Smooth muscle cell (in vitro differentiated cells): ENCODE results near the gene ABCB9. TPM values are rescaled to one million over a fixed set of nuclear protein-coding genes. Genes with fewer than 3 reads are reported as not detected.

ENCODE experiments used
- DNase-seq: peaks from one replicate; lab custom pipeline; 2025; ENCODE audit not compliant: unreplicated experiment; lab: John Stamatoyannopoulos, UW
- H2AFZ ChIP-seq: fragments of 200-600 bp; sonication (generic); 2 replicates; pipeline ENCODE4 v1.6.0; 2016; ENCODE audit warnings: antibody characterized with exemption, low read depth, mild to moderate bottlenecking
- H3F3A ChIP-seq: fragments of 200-600 bp; sonication (generic); 2 replicates; pipeline ENCODE4 v1.6.0; 2017; ENCODE audit warnings: antibody characterized with exemption, low read depth
- H3K27ac ChIP-seq: fragments of 200-600 bp; sonication (generic); 2 replicates; pipeline ENCODE4 v1.5.1; 2016; ENCODE audit warnings: low read depth, mild to moderate bottlenecking
- H3K27me3 ChIP-seq: fragments of 200-600 bp; sonication (generic); 2 replicates; pipeline ENCODE4 v1.6.1; 2016; ENCODE audit warnings: low read depth, mild to moderate bottlenecking
- H3K36me3 ChIP-seq: fragments of 200-600 bp; sonication (generic); 2 replicates; pipeline ENCODE4 v1.5.1; 2016; ENCODE audit warnings: low read depth
- H3K4me1 ChIP-seq: fragments of 200-600 bp; sonication (generic); 2 replicates; pipeline ENCODE4 v1.5.1; 2016; ENCODE audit warnings: low read depth
- H3K4me2 ChIP-seq: fragments of 200-600 bp; sonication (generic); 2 replicates; pipeline ENCODE4 v1.6.0; 2016; ENCODE audit warnings: mild to moderate bottlenecking
- H3K4me3 ChIP-seq: fragments of 200-600 bp; sonication (generic); 2 replicates; pipeline ENCODE4 v1.5.1; 2016; ENCODE audit warnings: mild to moderate bottlenecking
- H3K79me2 ChIP-seq: fragments of 200-600 bp; sonication (generic); 2 replicates; pipeline ENCODE4 v1.6.0; 2016; ENCODE audit warnings: low read depth, mild to moderate bottlenecking
- H3K9ac ChIP-seq: fragments of 200-600 bp; sonication (generic); 2 replicates; pipeline ENCODE4 v1.6.0; 2016; ENCODE audit warnings: low read depth
- H3K9me3 ChIP-seq: fragments of 200-600 bp; sonication (generic); replicated peaks from 2 replicates; pipeline ENCODE4 v1.5.1; 2016; ENCODE audit warnings: low read depth
- H4K20me1 ChIP-seq: fragments of 200-600 bp; sonication (generic); 2 replicates; pipeline ENCODE4 v1.6.0; 2016; ENCODE audit warnings: low read depth
- CTCF ChIP-seq: fragments of 200-600 bp; sonication (generic); IDR thresholded peaks from 2 replicates; pipeline ENCODE4 v1.5.1; 2017; ENCODE audit warnings: borderline replicate concordance, mild to moderate bottlenecking, antibody characterized with exemption; ENCODE audit not compliant: insufficient read depth, poor library complexity, severe bottlenecking
- whole genome bisulfite sequencing: methylation state at CpG from one replicate; pipeline ENCODE4 v1.1.7; 2016; ENCODE audit warnings: low lambda C conversion rate; 5-methylcytosine and 5-hydroxymethylcytosine counted together
- polyA plus RNA-seq: library from polyadenylated mRNA; unstranded; fragments of >200 nt; fragmentation: Nextera tagmentation; extraction: Ambion mirVana; gene quantifications from 2 replicates; pipeline ENCODE4 v1.2.1, GENCODE V29; 2016
- total RNA-seq: library from RNA; depleted of rRNA; stranded (reverse); fragments of >200 nt; gene quantifications from 2 replicates; pipeline ENCODE4 v1.2.3, GENCODE V29; 2014

The ABCB9 gene
- total and polyA plus RNA-seq, 2 experiments from 2014 or later, result 8.0 to 8.2 TPM

GRCh38 chr12:123010681-123011080, 44.4 kb upstream of the ABCB9 start:
- no peak overlapping the region for H3K4me2 ChIP-seq
- H2AFZ ChIP-seq, result no peak overlapping the region
- no peaks in the 10 kb centered on the region for H3K27me3 ChIP-seq
- no peaks in the 10 kb centered on the region for H4K20me1 ChIP-seq
- no peaks in the 10 kb centered on the region for H3K79me2 ChIP-seq
- no peak for TF ChIP-seq CTCF
- no peak overlapping the region for H3K27ac ChIP-seq
- 95% methylated on average over 4 of the region's 4 CpGs for WGBS
- H3K36me3 ChIP-seq, result no peaks in the 10 kb centered on the region
- DNase-seq, result no peak
- H3K4me3 ChIP-seq, result no peak overlapping the region
- no peak overlapping the region for H3K9ac ChIP-seq
- no peaks in the 10 kb centered on the region for H3K4me1 ChIP-seq
- H3K9me3 ChIP-seq, result no peaks in the 10 kb centered on the region
- no peaks in the 10 kb centered on the region for H3F3A ChIP-seq

- H3K4me3 ChIP-seq, result no peak overlapping the region
- no peak overlapping the region for H2AFZ ChIP-seq
- H3F3A ChIP-seq, result no peaks in the 10 kb centered on the region
- no peak overlapping the region for H3K4me2 ChIP-seq
- H3K36me3 ChIP-seq, result no peaks in the 10 kb centered on the region
- DNase-seq, result no peak
- H3K4me1 ChIP-seq, result no peaks in the 10 kb centered on the region
- H4K20me1 ChIP-seq, result no peaks in the 10 kb centered on the region
- no peak overlapping the region for H3K9ac ChIP-seq
- TF ChIP-seq CTCF, result no peak
- 100% methylated on average over 1 of the region's 1 CpG for WGBS
- H3K27me3 ChIP-seq, result no peaks in the 10 kb centered on the region
- H3K79me2 ChIP-seq, result no peaks in the 10 kb centered on the region
- no peak overlapping the region for H3K27ac ChIP-seq
- H3K9me3 ChIP-seq, result no peaks in the 10 kb centered on the region
Measured at GRCh38 chr12:123010110-123010509, 43.8 kb upstream of the ABCB9 start.

GRCh38 chr12:123006977-123007376, 40.7 kb upstream of the ABCB9 start:
- no peak overlapping the region for H3K9ac ChIP-seq
- no peaks in the 10 kb centered on the region for H3K9me3 ChIP-seq
- H4K20me1 ChIP-seq, result no peaks in the 10 kb centered on the region
- H3K4me2 ChIP-seq, result no peak overlapping the region
- TF ChIP-seq CTCF, result no peak
- H3K27ac ChIP-seq, result no peak overlapping the region
- no peaks in the 10 kb centered on the region for H3K27me3 ChIP-seq
- no peaks in the 10 kb centered on the region for H3F3A ChIP-seq
- H2AFZ ChIP-seq, result no peak overlapping the region
- H3K4me1 ChIP-seq, result no peaks in the 10 kb centered on the region
- 84% methylated on average over 12 of the region's 12 CpGs for WGBS
- no peak for DNase-seq
- no peak overlapping the region for H3K4me3 ChIP-seq
- no peaks in the 10 kb centered on the region for H3K79me2 ChIP-seq
- no peaks in the 10 kb centered on the region for H3K36me3 ChIP-seq

- no peaks in the 10 kb centered on the region for H3K36me3 ChIP-seq
- no peak overlapping the region for H3K9ac ChIP-seq
- H2AFZ ChIP-seq, result no peak overlapping the region
- no peaks in the 10 kb centered on the region for H4K20me1 ChIP-seq
- DNase-seq, result no peak
- no peaks in the 10 kb centered on the region for H3K27me3 ChIP-seq
- H3K9me3 ChIP-seq, result no peaks in the 10 kb centered on the region
- whole genome bisulfite sequencing, result 98% methylated on average over 22 of the region's 22 CpGs
- H3K4me1 ChIP-seq, result no peaks in the 10 kb centered on the region
- no peaks in the 10 kb centered on the region for H3K79me2 ChIP-seq
- TF ChIP-seq CTCF, result no peak
- no peak overlapping the region for H3K27ac ChIP-seq
- no peaks in the 10 kb centered on the region for H3F3A ChIP-seq
- H3K4me2 ChIP-seq, result no peak overlapping the region
- H3K4me3 ChIP-seq, result no peak overlapping the region
Measured at GRCh38 chr12:123005081-123005626, 38.9 kb upstream of the ABCB9 start.
